22Rv1 (cell line): ENCODE data around the gene SPINK4.

Experiments
- ZFX ChIP-seq: fragments of 450-650 bp; IDR thresholded peaks from 2 replicates; pipeline ENCODE4 v1.6.1; 2017; ENCODE audit warnings: antibody characterized with exemption, borderline replicate concordance
- TF ChIP-seq, protein P1 (sequence below): fragments of 450-650 bp; IDR thresholded peaks from 2 replicates; pipeline ENCODE4 v1.5.1; 2017; ENCODE audit warnings: mild to moderate bottlenecking

DNA sequence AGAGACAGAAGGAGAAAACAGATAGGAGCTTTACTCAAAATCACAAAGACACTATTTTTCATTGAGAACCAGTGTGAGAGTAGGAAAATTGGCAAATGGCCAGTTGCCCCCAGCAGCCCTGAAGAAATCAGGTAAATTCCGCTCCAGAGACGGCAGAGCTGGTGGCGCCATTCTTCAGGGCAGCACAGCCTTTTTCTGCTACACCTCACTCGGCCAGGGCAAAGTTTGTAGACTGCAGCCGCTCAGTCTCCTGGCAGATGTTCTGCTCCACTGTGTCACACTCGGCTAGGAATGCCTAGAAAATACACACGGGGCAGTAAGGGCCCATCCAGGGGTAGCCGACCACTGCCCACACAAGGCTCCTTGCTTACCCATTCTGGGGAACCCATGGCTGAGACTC lies 15.0 kb downstream of the SPINK4 start:
- TF ChIP-seq ZFX, result no peak
- TF ChIP-seq, protein P1, sequence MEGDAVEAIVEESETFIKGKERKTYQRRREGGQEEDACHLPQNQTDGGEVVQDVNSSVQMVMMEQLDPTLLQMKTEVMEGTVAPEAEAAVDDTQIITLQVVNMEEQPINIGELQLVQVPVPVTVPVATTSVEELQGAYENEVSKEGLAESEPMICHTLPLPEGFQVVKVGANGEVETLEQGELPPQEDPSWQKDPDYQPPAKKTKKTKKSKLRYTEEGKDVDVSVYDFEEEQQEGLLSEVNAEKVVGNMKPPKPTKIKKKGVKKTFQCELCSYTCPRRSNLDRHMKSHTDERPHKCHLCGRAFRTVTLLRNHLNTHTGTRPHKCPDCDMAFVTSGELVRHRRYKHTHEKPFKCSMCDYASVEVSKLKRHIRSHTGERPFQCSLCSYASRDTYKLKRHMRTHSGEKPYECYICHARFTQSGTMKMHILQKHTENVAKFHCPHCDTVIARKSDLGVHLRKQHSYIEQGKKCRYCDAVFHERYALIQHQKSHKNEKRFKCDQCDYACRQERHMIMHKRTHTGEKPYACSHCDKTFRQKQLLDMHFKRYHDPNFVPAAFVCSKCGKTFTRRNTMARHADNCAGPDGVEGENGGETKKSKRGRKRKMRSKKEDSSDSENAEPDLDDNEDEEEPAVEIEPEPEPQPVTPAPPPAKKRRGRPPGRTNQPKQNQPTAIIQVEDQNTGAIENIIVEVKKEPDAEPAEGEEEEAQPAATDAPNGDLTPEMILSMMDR, result no peak
